GM23338 (cell line): Measurements from ENCODE around the gene B4GALT5. TPM values are rescaled to one million over a fixed set of nuclear protein-coding genes. Genes with fewer than 3 reads are reported as not detected.

Source experiments
- ATAC-seq: fragments of 200-7000 bp; cut with Tn5 transposase; 3 replicates; pipeline ENCODE4 v1.9.1; 2020
- DNase-seq: peaks from one replicate; pipeline ENCODE4 v3.0.0-alpha.2; 2015; ENCODE audit warnings: low spot score
- H2AFZ ChIP-seq: fragments of 200-600 bp; sonication (generic); 2 replicates; pipeline ENCODE4 v1.8.0; 2016; ENCODE audit warnings: antibody characterized with exemption, mild to moderate bottlenecking, moderate library complexity
- H3F3A ChIP-seq: fragments of 200-600 bp; sonication (generic); replicated peaks from 2 replicates; pipeline ENCODE4 v1.8.0; 2017; ENCODE audit warnings: antibody characterized with exemption, mixed run types, low read depth
- H3K27ac ChIP-seq: fragments of 200-600 bp; sonication (generic); 2 replicates; pipeline ENCODE4 v1.6.1; 2016; ENCODE audit warnings: low read depth
- H3K27me3 ChIP-seq: fragments of 200-600 bp; sonication (generic); 2 replicates; pipeline ENCODE4 v1.8.0; 2016; ENCODE audit warnings: mild to moderate bottlenecking, mixed run types, moderate library complexity; ENCODE audit not compliant: insufficient read depth
- H3K36me3 ChIP-seq: fragments of 200-600 bp; sonication (generic); 2 replicates; pipeline ENCODE4 v1.8.0; 2016; ENCODE audit warnings: mild to moderate bottlenecking; ENCODE audit not compliant: insufficient read depth
- H3K4me1 ChIP-seq: fragments of 200-600 bp; sonication (generic); 2 replicates; pipeline ENCODE4 v1.8.0; 2016; ENCODE audit warnings: mild to moderate bottlenecking, moderate library complexity; ENCODE audit not compliant: insufficient read depth
- H3K4me2 ChIP-seq: fragments of 200-600 bp; sonication (generic); 2 replicates; pipeline ENCODE4 v1.7.1; 2017; ENCODE audit warnings: mixed run types
- H3K4me3 ChIP-seq: fragments of 200-600 bp; sonication (generic); 2 replicates; pipeline ENCODE4 v1.6.1; 2016; ENCODE audit warnings: mixed run types
- H3K79me2 ChIP-seq: fragments of 200-600 bp; sonication (generic); replicated peaks from 2 replicates; pipeline ENCODE4 v1.8.0; 2017; ENCODE audit warnings: mild to moderate bottlenecking; ENCODE audit not compliant: insufficient read depth
- H3K9me2 ChIP-seq: fragments of 200-600 bp; sonication (generic); 2 replicates; pipeline ENCODE4 v1.8.0; 2017; ENCODE audit not compliant: insufficient read depth
- H4K20me1 ChIP-seq: fragments of 200-600 bp; sonication (generic); replicated peaks from 2 replicates; pipeline ENCODE4 v1.8.0; 2017; ENCODE audit warnings: mild to moderate bottlenecking; ENCODE audit not compliant: insufficient read depth
- H3K27ac Mint-ChIP-seq: 2 replicates; pipeline ENCODE4 v1.8.0; 2020; ENCODE audit warnings: inconsistent platforms, mild to moderate bottlenecking, moderate library complexity, mixed read lengths
- H3K27me3 Mint-ChIP-seq: 3 replicates; pipeline ENCODE4 v1.8.0; 2022; ENCODE audit warnings: low read depth, mild to moderate bottlenecking, moderate library complexity, mixed read lengths, inconsistent platforms; ENCODE audit not compliant: insufficient read depth, poor library complexity
- H3K36me3 Mint-ChIP-seq: 3 replicates; pipeline ENCODE4 v1.8.0; 2021; ENCODE audit warnings: low read depth, mild to moderate bottlenecking, inconsistent platforms, moderate library complexity, mixed read lengths
- H3K4me1 Mint-ChIP-seq: 3 replicates; pipeline ENCODE4 v1.8.0; 2020; ENCODE audit warnings: mild to moderate bottlenecking, inconsistent platforms, mixed read lengths
- H3K4me3 Mint-ChIP-seq: 3 replicates; pipeline ENCODE4 v1.8.0; 2021; ENCODE audit warnings: moderate library complexity, mild to moderate bottlenecking, inconsistent platforms, mixed read lengths
- H3K9me3 Mint-ChIP-seq: 3 replicates; pipeline ENCODE4 v1.8.0; 2020; ENCODE audit warnings: moderate library complexity, mild to moderate bottlenecking, inconsistent platforms, mixed read lengths
- CREB1 ChIP-seq: fragments of 250-450 bp; sonication (Bioruptor Pico); IDR thresholded peaks from 2 replicates; pipeline ENCODE4 v1.5.0; 2020; ENCODE audit warnings: low read depth, mild to moderate bottlenecking, moderate library complexity
- CTCF ChIP-seq, 2 experiments: fragments of 200-600 bp in 1 of 2; sonication (generic) in 1 of 2; conservative IDR thresholded peaks; 2 replicates each; pipeline versions ENCODE4 v1.5.1 to v1.6.1; 2016 to 2017; ENCODE audit warnings: antibody characterized with exemption in 2 of 2, low read depth in 2 of 2, mild to moderate bottlenecking in 2 of 2, moderate library complexity in 1 of 2
- ETS1 ChIP-seq: IDR thresholded peaks from 2 replicates; pipeline ENCODE4 v1.6.1; 2016; ENCODE audit warnings: antibody characterized with exemption
- EZH2 ChIP-seq: fragments of 200-600 bp; sonication (generic); IDR thresholded peaks from one replicate; pipeline ENCODE4 v1.8.0; 2017; ENCODE audit warnings: antibody characterized with exemption, mild to moderate bottlenecking, low read depth; ENCODE audit not compliant: unreplicated experiment
- EZH2phosphoT487 ChIP-seq: fragments of 200-600 bp; sonication (generic); IDR thresholded peaks from one replicate; pipeline ENCODE4 v1.8.1; 2018; ENCODE audit warnings: antibody characterized with exemption; ENCODE audit not compliant: unreplicated experiment
- JUNB ChIP-seq: IDR thresholded peaks from one replicate; pipeline ENCODE4 v1.6.1; 2016; ENCODE audit warnings: antibody characterized with exemption; ENCODE audit not compliant: unreplicated experiment
- NANOG ChIP-seq: IDR thresholded peaks from 2 replicates; pipeline ENCODE4 v1.6.1; 2016; ENCODE audit warnings: antibody characterized with exemption, borderline replicate concordance
- POLR2AphosphoS5 ChIP-seq: IDR thresholded peaks from 2 replicates; pipeline ENCODE4 v1.6.1; 2016; ENCODE audit warnings: antibody characterized with exemption, low read depth
- REST ChIP-seq: IDR thresholded peaks from one replicate; pipeline ENCODE4 v1.6.1; 2018; ENCODE audit warnings: antibody characterized with exemption; ENCODE audit not compliant: unreplicated experiment
- STAT1 ChIP-seq: IDR thresholded peaks from one replicate; pipeline ENCODE4 v1.6.1; 2016; ENCODE audit warnings: antibody characterized with exemption; ENCODE audit not compliant: unreplicated experiment
- ZNF114 ChIP-seq: fragments of 250-450 bp; sonication (Bioruptor Pico); IDR thresholded peaks from 2 replicates; pipeline ENCODE4 v1.5.0; 2020; ENCODE audit warnings: mild to moderate bottlenecking, moderate library complexity
- ZNF331 ChIP-seq: fragments of 250-450 bp; sonication (Bioruptor Pico); IDR thresholded peaks from 2 replicates; pipeline ENCODE4 v1.5.0; 2020; ENCODE audit warnings: low read depth, mild to moderate bottlenecking, moderate library complexity
- ZNF462 ChIP-seq: fragments of 250-450 bp; sonication (Bioruptor Pico); IDR thresholded peaks from 2 replicates; pipeline ENCODE4 v1.5.0; 2020; ENCODE audit warnings: mild to moderate bottlenecking, moderate library complexity
- polyA plus RNA-seq: library from polyadenylated mRNA; unstranded; fragments of >200 nt; fragmentation: Nextera tagmentation; extraction: Ambion mirVana; gene quantifications from 2 replicates; pipeline ENCODE4 v1.2.1, GENCODE V29; 2016
- total RNA-seq: library from RNA; depleted of rRNA; stranded (reverse); fragments of >200 nt; shearing (Covaris generic); gene quantifications from 2 replicates; pipeline ENCODE4 v1.2.3, GENCODE V29; 2014

B4GALT5 gene
- total and polyA plus RNA-seq, 2 experiments from 2014 or later, result 19.1 to 50.3 TPM

- Histone ChIP-seq H3K79me2 (no peaks in the 10 kb centered on the region), H2AFZ (no peak overlapping the region), H3K36me3 (no peaks in the 10 kb centered on the region), H3F3A (0 out of 2 replicates have a peak, but pooled peaks cover 2% of the 10 kb centered on the region), H3K4me2 (no peak overlapping the region), H3K4me1 (peaks cover 6% of the 10 kb centered on the region; the same call in 1 of the 2 replicates), H4K20me1 (no peaks in the 10 kb centered on the region), H3K4me3 (no peak overlapping the region), H3K27me3 (no peaks in the 10 kb centered on the region), H3K27ac (no peak overlapping the region), H3K9me2 (no peaks in the 10 kb centered on the region)
- Mint-ChIP-seq H3K27ac (no peak overlapping the region), H3K27me3 (no peaks in the 10 kb centered on the region), H3K4me1 (peaks cover 12% of the 10 kb centered on the region; the same call in 2 of the 3 replicates), H3K36me3 (no peaks in the 10 kb centered on the region), H3K4me3 (no peak overlapping the region), H3K9me3 (no peaks in the 10 kb centered on the region; the same call in 2 of the 3 replicates)
- DNase-seq (no peak), ATAC-seq (no peak)
- TF ChIP-seq ZNF114 (CRISPR knock-in tag), result no peak
- no peak for TF ChIP-seq EZH2phosphoT487
- no peak for TF ChIP-seq ETS1
- no peak for TF ChIP-seq NANOG
- TF ChIP-seq CTCF (conservative IDR thresholded peaks at IDR 0.05; ENCODE audit: low read depth in 2 of 2), result no peak
- TF ChIP-seq POLR2AphosphoS5, result no peak
- TF ChIP-seq REST, result no peak
- TF ChIP-seq ZNF462 (CRISPR knock-in tag), result no peak
- TF ChIP-seq EZH2, result no peak
- TF ChIP-seq ZNF331, result no peak
- no peak for TF ChIP-seq CREB1
- TF ChIP-seq JUNB, result no peak
- TF ChIP-seq STAT1, result no peak
Measured at GRCh38 chr20:49737260-49737659, 23.6 kb upstream of the B4GALT5 start.
